ENCODE results near the gene MTFR2.

MTFR2 gene

DNA sequence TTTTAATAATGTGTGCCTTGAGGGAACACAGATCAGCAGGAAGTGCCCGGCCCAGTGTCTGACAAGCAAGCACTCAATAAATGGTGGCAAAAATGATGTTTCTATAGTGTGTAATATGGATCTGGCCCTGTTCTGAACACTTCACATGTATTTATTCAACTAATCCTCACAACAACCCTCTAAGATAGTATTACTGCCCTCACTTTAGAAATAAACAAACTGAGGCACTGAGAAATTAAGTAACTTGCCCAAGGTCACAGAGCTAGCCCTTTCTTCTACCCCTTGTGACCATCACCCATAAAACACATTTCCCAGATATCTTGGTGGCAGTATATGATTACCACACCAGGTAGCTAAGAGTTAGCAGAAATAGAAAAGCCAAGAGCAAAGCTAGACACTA lies 12.8 kb upstream of the MTFR2 start:
- POLR2A ChIA-PET, result interaction anchor here (0.6 kb wide), 1 partner anchor 11 kb away, joined by 3 read pairs; no protein-coding TSS in a partner anchor
- TF ChIP-seq, protein P1, sequence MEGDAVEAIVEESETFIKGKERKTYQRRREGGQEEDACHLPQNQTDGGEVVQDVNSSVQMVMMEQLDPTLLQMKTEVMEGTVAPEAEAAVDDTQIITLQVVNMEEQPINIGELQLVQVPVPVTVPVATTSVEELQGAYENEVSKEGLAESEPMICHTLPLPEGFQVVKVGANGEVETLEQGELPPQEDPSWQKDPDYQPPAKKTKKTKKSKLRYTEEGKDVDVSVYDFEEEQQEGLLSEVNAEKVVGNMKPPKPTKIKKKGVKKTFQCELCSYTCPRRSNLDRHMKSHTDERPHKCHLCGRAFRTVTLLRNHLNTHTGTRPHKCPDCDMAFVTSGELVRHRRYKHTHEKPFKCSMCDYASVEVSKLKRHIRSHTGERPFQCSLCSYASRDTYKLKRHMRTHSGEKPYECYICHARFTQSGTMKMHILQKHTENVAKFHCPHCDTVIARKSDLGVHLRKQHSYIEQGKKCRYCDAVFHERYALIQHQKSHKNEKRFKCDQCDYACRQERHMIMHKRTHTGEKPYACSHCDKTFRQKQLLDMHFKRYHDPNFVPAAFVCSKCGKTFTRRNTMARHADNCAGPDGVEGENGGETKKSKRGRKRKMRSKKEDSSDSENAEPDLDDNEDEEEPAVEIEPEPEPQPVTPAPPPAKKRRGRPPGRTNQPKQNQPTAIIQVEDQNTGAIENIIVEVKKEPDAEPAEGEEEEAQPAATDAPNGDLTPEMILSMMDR (IDR thresholded peaks at IDR 0.05; ENCODE audit: control extremely low read depth, extremely low read depth, low read depth, missing control alignments), result no peak
- CTCF ChIA-PET, result interaction anchor here (0.8 to 2.2 kb wide), 6 partner anchors 9 to 36 kb away, joined by 3 to 7 read pairs (median 4); partner anchors contain the start of gene MTFR2
- no peak for DNase-seq (ENCODE audit: extremely low spot score)

DNA sequence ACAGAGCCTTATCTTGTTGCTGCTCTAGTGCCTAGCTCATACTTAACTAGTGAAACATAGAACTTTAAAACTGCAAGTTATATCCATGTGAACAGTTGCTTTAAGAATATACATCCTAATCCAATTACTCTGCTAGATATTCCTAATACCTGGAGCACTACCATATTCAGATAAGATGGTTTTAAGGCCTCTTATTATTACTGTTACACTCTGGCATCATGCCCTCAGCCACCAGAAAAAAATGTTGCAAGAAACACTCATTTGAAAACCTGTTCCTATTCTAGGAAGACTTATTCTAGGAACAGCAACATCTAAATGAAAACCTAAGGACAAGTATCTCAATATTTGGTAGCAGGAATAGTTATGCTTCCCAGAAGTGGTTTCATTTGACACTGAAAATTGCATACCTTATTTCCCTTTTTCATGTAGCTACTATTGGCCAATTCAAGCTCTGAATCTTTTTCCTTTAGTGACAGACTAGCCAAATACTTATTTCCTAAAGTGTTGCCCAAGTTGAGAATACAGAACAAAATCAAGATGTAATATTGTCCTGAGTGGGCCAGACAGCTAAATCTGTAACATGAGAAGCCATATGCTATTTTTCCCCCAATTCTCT lies 4.8 kb upstream of the MTFR2 start:
- ChIA-PET POLR2A (no interaction called here), CTCF (interaction anchor here (0.9 to 1.6 kb wide), 3 partner anchors 29 to 35 kb away, joined by 3 to 5 read pairs (median 4); partner anchors contain the start of gene BCLAF1)
- TF ChIP-seq, protein P1 (IDR thresholded peaks at IDR 0.05; ENCODE audit: control extremely low read depth, extremely low read depth, low read depth, missing control alignments), result no peak
- no peak for DNase-seq (ENCODE audit: extremely low spot score)

DNA sequence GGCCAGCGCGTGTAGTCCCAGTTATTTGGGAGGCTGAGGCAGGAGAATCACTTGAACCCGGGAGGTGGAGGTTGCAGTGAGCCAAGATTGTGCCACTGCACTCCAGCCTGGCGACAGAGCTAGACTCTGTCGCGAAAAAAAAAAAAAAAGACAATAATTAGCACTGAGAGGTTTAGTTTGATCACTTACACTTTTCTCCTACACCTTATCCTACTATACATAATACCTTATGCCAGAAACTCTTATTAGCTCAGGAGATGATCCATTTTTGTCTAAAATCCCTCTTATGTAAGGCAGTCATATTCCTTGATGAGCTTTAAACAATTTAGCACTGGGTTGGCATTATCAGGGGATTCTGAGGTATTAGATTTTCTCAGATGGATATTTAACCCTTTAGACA lies 3.6 kb upstream of the MTFR2 start:
- ChIA-PET CTCF (interaction anchor here (0.6 to 1.6 kb wide), 5 partner anchors 10 to 1208 kb away, joined by 3 to 9 read pairs (median 3); no protein-coding TSS in a partner anchor), POLR2A (interaction anchor here (0.6 kb wide), 2 partner anchors 17 to 1094 kb away, joined by 3 to 5 read pairs; no protein-coding TSS in a partner anchor)
- TF ChIP-seq, protein P1 (IDR thresholded peaks at IDR 0.05; ENCODE audit: control extremely low read depth, extremely low read depth, low read depth, missing control alignments), result no peak
- DNase-seq (ENCODE audit: extremely low spot score), result no peak

DNA sequence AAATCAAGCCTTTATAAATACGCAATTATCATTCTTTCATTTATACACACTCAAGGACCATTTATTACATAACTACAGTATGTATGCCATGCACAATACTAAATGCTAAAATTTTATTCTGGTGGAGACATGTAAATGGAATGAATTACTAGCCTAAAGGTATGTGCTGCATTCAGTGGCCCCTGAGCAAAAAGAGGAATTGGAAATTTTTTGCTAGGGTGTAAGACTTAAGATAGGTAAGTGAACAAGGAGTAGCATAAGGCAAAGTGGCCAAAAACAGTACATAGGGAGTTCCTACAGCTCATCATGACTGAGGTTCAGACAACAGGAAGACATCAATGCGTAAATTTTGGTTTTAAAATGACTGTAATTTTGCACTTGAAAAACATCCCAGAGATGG lies 2.3 kb upstream of the MTFR2 start:
- no peak for DNase-seq (ENCODE audit: extremely low spot score)
- CTCF ChIA-PET, result interaction anchor here (1.1 to 1.5 kb wide), 2 partner anchors 10 to 26 kb away, joined by 4 to 9 read pairs; no protein-coding TSS in a partner anchor
- TF ChIP-seq, protein P1 (IDR thresholded peaks at IDR 0.05; ENCODE audit: control extremely low read depth, extremely low read depth, low read depth, missing control alignments), result no peak
- POLR2A ChIA-PET, result interaction anchor here (0.6 kb wide), 1 partner anchor 29 kb away, joined by 3 read pairs; no protein-coding TSS in a partner anchor

DNA sequence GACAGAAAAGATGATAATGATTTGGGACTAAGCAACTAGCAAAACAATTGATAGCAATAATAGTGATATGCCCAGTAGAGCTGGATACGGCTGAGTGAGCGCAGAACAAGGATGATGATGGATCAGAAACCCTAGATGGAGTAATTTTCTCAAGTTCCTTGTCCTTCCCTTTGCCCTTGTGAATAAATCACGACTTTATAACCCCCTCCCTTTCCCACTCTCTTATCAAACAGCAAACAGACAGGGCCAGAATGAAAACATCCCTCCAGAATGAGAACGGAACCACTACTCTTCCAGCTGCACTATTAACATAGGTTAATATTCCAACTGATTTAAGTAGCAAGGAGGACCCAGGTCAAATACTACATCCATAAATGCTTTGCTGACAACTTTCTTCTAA lies 1.3 kb upstream of the MTFR2 start:
- ChIA-PET POLR2A (interaction anchor here (2.8 kb wide), 1 partner anchor 38 kb away, joined by 21 read pairs; the partner anchor contains the start of gene BCLAF1), CTCF (interaction anchor here (1.1 to 2.6 kb wide), 7 partner anchors 9 to 787 kb away, joined by 3 to 14 read pairs (median 4); no protein-coding TSS in a partner anchor)
- no peak for DNase-seq (ENCODE audit: extremely low spot score)
- TF ChIP-seq, protein P1 (IDR thresholded peaks at IDR 0.05; ENCODE audit: control extremely low read depth, extremely low read depth, low read depth, missing control alignments), result no peak

DNA sequence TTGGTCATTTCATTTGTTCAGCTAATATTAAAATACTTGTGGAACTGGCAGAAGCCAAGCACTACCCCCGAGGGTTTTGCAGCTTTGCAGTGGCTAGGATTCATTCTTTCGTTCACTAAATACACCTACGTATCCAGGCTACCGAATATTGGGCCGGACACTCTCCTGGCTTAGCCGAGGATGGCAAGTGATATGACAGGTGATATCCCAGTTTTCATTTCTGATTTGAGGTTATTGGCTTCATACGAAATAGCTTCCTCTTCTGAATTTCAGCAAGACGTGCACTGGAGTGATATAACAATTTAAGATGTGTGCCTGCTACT lies 536 bp upstream of the MTFR2 start:
- CTCF ChIA-PET, result interaction anchor here (0.8 to 2.6 kb wide), 12 partner anchors 10 to 786 kb away, joined by 3 to 14 read pairs (median 4); no protein-coding TSS in a partner anchor
- TF ChIP-seq, protein P1 (IDR thresholded peaks at IDR 0.05; ENCODE audit: control extremely low read depth, extremely low read depth, low read depth, missing control alignments), result no peak
- DNase-seq (ENCODE audit: extremely low spot score), result no peak
- POLR2A ChIA-PET, result interaction anchor here (2.8 kb wide), 1 partner anchor 38 kb away, joined by 21 read pairs; the partner anchor contains the start of gene BCLAF1

All from GM10248 (cell line).